Skeletal muscle satellite cell (primary cell): ENCODE data around the gene SPTB.

Experiments used
- H3K27me3 ChIP-seq: 2 replicates; pipeline ENCODE4 v1.7.0; 2013; ENCODE audit warnings: low read length; ENCODE audit not compliant: control insufficient read depth, insufficient read depth
- H3K36me3 ChIP-seq: 2 replicates; pipeline ENCODE4 v1.7.0; 2013; ENCODE audit warnings: mild to moderate bottlenecking, control low read depth, low read length; ENCODE audit not compliant: insufficient read depth
- H3K4me1 ChIP-seq: 2 replicates; pipeline ENCODE4 v1.7.0; 2013; ENCODE audit warnings: low read length; ENCODE audit not compliant: control insufficient read depth, insufficient read depth
- H3K4me2 ChIP-seq: 2 replicates; pipeline ENCODE4 v1.7.0; 2013; ENCODE audit warnings: mild to moderate bottlenecking, low read length
- H3K4me3 ChIP-seq: 2 replicates; pipeline ENCODE4 v1.7.0; 2013; ENCODE audit warnings: low read length
- H3K9ac ChIP-seq: 2 replicates; pipeline ENCODE4 v1.7.0; 2013; ENCODE audit warnings: mild to moderate bottlenecking, low read depth, low read length, moderate library complexity
- H3K9me3 ChIP-seq: replicated peaks from 2 replicates; pipeline ENCODE4 v1.7.0; 2013; ENCODE audit warnings: mild to moderate bottlenecking, control low read depth, low read length

The SPTB gene

GRCh38 chr14:64721899-64722298 lies 157.8 kb downstream of the SPTB start:
- Histone ChIP-seq H3K27me3 (no peaks in the 10 kb centered on the region), H3K36me3 (no peaks in the 10 kb centered on the region), H3K9me3 (no peaks in the 10 kb centered on the region), H3K4me1 (peaks cover 15% of the 10 kb centered on the region), H3K4me3 (no peak overlapping the region), H3K9ac (no peak overlapping the region), H3K4me2 (no peak overlapping the region)

- no peak overlapping the region for H3K4me2 ChIP-seq
- no peak overlapping the region for H3K9ac ChIP-seq
- H3K27me3 ChIP-seq = no peaks in the 10 kb centered on the region
- peaks cover 12% of the 10 kb centered on the region for H3K4me1 ChIP-seq
- no peak overlapping the region for H3K4me3 ChIP-seq
- no peaks in the 10 kb centered on the region for H3K9me3 ChIP-seq
- no peaks in the 10 kb centered on the region for H3K36me3 ChIP-seq
Observed at GRCh38 chr14:64721391-64721791, 158.3 kb downstream of the SPTB start.

GRCh38 chr14:64720131-64720576 lies 159.6 kb downstream of the SPTB start:
- Histone ChIP-seq H3K36me3 (no peaks in the 10 kb centered on the region), H3K4me1 (peaks cover 10% of the 10 kb centered on the region), H3K4me3 (no peak overlapping the region), H3K9ac (no peak overlapping the region), H3K4me2 (no peak overlapping the region), H3K27me3 (no peaks in the 10 kb centered on the region), H3K9me3 (no peaks in the 10 kb centered on the region)

GRCh38 chr14:64719601-64720000 lies 160.1 kb downstream of the SPTB start:
- H3K4me2 ChIP-seq = no peak overlapping the region
- no peak overlapping the region for H3K9ac ChIP-seq
- H3K36me3 ChIP-seq = no peaks in the 10 kb centered on the region
- no peaks in the 10 kb centered on the region for H3K9me3 ChIP-seq
- no peak overlapping the region for H3K4me3 ChIP-seq
- peaks cover 10% of the 10 kb centered on the region for H3K4me1 ChIP-seq
- no peaks in the 10 kb centered on the region for H3K27me3 ChIP-seq

- no peaks in the 10 kb centered on the region for H3K27me3 ChIP-seq
- H3K9ac ChIP-seq = no peak overlapping the region
- H3K4me3 ChIP-seq = no peak overlapping the region
- H3K9me3 ChIP-seq = no peaks in the 10 kb centered on the region
- H3K36me3 ChIP-seq = no peaks in the 10 kb centered on the region
- H3K4me2 ChIP-seq = no peak overlapping the region
- peaks cover 10% of the 10 kb centered on the region for H3K4me1 ChIP-seq
Observed at GRCh38 chr14:64718762-64719161, 160.9 kb downstream of the SPTB start.

DNA sequence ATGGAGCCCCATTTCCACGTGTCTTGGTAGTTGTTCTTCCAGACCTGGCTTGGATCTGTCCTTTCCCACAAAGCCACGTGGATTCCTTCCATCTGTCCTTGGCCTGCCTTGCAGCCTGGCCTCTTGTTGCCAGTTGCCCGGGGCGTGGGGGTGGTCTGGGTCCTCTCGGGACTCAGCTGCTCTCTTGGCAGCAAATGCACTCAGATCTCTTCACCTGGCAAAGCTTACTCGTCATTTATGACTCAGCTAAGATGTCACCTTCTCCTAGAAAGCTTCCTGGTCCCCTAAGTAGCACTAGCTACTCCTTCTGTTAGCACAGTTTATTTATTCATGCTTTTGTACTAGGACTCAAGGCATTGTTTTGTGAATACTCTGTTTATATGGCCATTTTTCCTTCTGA lies 161.8 kb downstream of the SPTB start:
- peaks cover 10% of the 10 kb centered on the region for H3K4me1 ChIP-seq
- no peak overlapping the region for H3K9ac ChIP-seq
- H3K27me3 ChIP-seq = no peaks in the 10 kb centered on the region
- H3K4me3 ChIP-seq = no peak overlapping the region
- peaks cover 3% of the 10 kb centered on the region for H3K9me3 ChIP-seq
- no peaks in the 10 kb centered on the region for H3K36me3 ChIP-seq
- no peak overlapping the region for H3K4me2 ChIP-seq

DNA sequence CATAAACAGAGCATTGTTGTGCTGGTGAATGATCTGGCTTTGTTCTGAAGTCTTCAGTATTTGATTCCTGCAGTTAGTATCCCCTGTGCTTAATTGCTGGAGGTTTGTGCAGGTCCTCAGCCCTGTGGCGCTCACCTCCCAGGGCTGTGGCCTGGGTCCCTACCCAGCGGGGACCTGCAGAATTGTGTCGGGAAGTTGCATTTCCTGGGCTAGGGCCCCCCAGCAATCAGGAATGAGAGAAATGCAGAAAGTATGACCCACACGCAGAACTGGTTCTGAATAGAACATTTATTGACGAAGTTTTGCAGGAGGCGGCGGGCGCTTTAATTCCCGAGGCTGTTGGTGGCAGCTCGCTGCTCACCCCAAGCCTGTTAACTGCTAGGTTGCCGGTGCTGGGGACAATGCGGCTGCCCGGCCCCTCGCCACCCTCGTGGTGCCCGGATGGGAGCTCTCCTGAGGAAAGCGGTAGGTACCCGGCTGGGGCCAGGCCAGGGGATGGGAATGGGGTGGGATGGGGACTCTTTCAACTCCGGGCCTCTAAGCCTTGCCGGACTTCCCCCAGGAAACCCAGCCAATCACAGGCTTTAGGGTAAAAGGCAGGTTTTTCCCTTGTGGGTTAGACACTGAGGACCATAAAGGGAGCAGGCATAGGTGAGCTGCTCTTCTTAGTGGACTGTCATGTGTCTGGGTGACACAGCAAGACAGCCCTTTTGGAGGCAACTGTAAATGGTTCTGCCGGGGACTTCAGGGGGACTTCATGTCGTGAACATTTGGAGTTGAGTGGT lies 163.9 kb downstream of the SPTB start:
- H3K9ac ChIP-seq = no peak overlapping the region
- H3K4me1 ChIP-seq = peaks cover 4% of the 10 kb centered on the region
- H3K4me2 ChIP-seq = no peak overlapping the region
- H3K4me3 ChIP-seq = no peak overlapping the region
- H3K9me3 ChIP-seq = peaks cover 3% of the 10 kb centered on the region
- no peaks in the 10 kb centered on the region for H3K36me3 ChIP-seq
- H3K27me3 ChIP-seq = no peaks in the 10 kb centered on the region

DNA sequence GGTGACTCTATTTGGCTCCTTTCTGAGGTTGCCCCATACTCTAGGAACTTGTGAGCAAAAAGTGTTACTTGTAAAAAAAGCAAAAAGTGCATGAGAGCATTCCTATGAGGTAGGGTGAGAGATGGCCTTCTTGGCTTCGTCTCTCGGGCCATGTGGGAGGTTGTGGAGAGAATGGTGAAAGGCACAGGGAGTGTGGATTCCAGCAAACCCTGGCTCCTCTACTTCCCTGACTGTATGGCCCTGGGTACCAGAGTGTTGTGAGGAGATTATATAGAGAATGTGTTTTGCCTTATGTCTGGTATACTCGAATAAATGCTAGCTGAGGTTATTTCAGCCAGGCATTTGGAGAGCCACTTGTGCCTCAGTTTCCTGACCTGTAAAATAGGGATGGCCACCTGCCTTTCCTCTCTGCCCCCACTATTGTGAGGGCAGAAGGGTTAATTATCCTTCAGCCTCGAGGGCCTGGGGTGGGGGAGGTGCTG lies 164.5 kb downstream of the SPTB start:
- Histone ChIP-seq H3K4me1 (peaks cover 4% of the 10 kb centered on the region), H3K9me3 (peaks cover 3% of the 10 kb centered on the region), H3K9ac (no peak overlapping the region)

DNA sequence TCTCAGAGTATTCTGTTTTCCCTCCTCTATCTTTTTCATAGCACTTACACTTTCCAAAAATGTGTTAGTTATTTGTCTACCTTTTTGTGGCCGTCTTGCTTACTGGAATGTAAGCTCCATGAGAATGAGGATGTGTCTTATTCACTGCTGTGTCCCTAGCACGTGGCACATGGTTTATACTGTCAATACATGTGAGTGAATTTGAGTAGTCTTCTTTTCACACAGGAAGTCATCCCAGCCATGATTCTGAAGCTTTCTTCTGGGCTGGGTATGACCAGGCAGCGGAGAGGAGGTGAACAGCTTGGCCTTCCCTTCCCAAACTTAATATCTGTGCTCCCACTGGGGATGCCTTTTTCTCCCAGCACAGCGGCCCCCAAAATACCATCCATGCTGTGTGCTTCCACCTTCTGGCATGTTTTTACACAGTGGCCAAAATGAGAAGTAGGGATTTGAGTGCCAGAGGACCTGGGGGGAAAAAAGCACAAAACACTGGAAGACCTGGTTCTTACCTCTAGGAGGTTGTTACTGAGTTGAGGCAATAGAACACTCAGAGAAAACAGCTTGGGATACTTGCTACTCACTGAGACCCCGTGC lies 165.2 kb downstream of the SPTB start:
- no peak overlapping the region for H3K4me3 ChIP-seq
- no peaks in the 10 kb centered on the region for H3K36me3 ChIP-seq
- peaks cover 3% of the 10 kb centered on the region for H3K9me3 ChIP-seq
- no peak overlapping the region for H3K4me2 ChIP-seq
- H3K9ac ChIP-seq = no peak overlapping the region
- no peaks in the 10 kb centered on the region for H3K27me3 ChIP-seq
- H3K4me1 ChIP-seq = no peaks in the 10 kb centered on the region

More for the DNA sequence above, 164.5 kb downstream of the SPTB start:
- Histone ChIP-seq H3K4me2 (no peak overlapping the region), H3K36me3 (no peaks in the 10 kb centered on the region), H3K27me3 (no peaks in the 10 kb centered on the region), H3K4me3 (no peak overlapping the region)

DNA sequence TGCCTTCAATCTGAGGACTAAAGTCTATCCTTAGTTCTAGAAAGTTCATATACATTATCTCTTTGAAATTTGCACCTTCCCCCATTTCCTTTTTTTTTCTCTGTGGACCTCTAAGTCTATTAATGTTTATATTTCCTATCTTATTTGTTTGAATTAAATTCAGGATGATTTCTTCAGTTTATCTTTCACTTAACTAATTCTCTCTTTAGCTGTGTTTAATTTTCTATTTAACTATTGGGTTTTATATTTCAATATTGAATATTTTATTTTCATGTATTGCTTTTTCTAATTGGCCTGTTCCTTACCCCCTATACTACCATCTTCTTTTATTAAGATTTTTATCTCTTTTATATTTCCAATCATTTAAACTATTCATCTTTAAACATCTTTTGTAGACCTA lies 166.0 kb downstream of the SPTB start:
- H3K4me3 ChIP-seq = no peak overlapping the region
- H3K36me3 ChIP-seq = no peaks in the 10 kb centered on the region
- no peak overlapping the region for H3K4me2 ChIP-seq
- H3K9me3 ChIP-seq = peaks cover 3% of the 10 kb centered on the region
- H3K27me3 ChIP-seq = no peaks in the 10 kb centered on the region
- no peaks in the 10 kb centered on the region for H3K4me1 ChIP-seq
- H3K9ac ChIP-seq = no peak overlapping the region

DNA sequence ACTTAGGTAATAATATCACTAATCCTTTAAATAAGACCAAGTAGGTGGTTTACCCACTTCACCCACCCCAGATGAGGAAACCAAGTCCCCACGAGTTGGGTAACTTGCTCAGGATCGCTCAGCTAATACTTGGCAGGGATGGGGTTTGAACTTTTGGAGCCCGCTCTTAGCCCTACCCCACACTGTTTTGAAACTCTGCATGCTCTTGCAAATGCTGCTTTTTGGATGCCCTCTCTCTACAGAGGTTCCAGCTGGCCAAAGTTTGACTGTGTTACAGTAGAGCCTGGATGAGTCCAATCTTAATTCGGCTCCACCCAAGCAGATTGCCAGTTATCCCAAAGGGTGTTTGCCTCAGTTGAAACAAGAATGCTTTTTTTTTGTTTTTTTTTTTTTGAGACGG lies 168.7 kb downstream of the SPTB start:
- Histone ChIP-seq H3K4me2 (no peak overlapping the region), H3K4me3 (no peak overlapping the region), H3K27me3 (no peaks in the 10 kb centered on the region), H3K36me3 (no peaks in the 10 kb centered on the region), H3K4me1 (peaks cover 9% of the 10 kb centered on the region), H3K9ac (no peak overlapping the region), H3K9me3 (peaks cover 3% of the 10 kb centered on the region)

DNA sequence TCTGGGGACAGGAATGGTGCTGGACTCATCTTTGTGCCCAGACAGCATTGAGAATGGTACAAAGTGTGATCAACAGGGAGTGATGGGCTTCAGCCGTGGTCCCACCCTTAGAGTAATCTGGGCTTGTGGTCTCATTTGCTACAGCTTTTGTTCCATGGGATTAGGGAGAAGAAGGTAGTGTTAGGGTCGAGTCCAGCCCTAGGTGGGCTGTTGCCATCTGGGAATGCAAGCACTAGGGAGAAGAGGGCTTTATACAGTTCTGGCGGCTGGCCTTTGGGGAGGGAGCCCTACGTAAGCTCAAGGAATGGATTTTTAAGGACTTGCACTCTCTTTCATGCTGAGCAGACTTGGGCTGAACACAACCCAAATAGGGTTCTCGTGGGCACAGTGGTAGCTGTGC lies 170.6 kb downstream of the SPTB start:
- H3K4me2 ChIP-seq = no peak overlapping the region
- H3K9me3 ChIP-seq = peaks cover 3% of the 10 kb centered on the region
- H3K36me3 ChIP-seq = no peaks in the 10 kb centered on the region
- H3K27me3 ChIP-seq = no peaks in the 10 kb centered on the region
- H3K4me1 ChIP-seq = peaks cover 24% of the 10 kb centered on the region
- no peak overlapping the region for H3K9ac ChIP-seq
- H3K4me3 ChIP-seq = no peak overlapping the region
